Activated CD4-positive, CD25-positive, alpha-beta regulatory T cell (primary cell): ENCODE measurements around the gene HOXA3.

Source experiments
- DNase-seq, 4 experiments: peaks; one replicate each; lab custom pipeline; 2025; lab: John Stamatoyannopoulos, UW

HOXA3 gene

DNA sequence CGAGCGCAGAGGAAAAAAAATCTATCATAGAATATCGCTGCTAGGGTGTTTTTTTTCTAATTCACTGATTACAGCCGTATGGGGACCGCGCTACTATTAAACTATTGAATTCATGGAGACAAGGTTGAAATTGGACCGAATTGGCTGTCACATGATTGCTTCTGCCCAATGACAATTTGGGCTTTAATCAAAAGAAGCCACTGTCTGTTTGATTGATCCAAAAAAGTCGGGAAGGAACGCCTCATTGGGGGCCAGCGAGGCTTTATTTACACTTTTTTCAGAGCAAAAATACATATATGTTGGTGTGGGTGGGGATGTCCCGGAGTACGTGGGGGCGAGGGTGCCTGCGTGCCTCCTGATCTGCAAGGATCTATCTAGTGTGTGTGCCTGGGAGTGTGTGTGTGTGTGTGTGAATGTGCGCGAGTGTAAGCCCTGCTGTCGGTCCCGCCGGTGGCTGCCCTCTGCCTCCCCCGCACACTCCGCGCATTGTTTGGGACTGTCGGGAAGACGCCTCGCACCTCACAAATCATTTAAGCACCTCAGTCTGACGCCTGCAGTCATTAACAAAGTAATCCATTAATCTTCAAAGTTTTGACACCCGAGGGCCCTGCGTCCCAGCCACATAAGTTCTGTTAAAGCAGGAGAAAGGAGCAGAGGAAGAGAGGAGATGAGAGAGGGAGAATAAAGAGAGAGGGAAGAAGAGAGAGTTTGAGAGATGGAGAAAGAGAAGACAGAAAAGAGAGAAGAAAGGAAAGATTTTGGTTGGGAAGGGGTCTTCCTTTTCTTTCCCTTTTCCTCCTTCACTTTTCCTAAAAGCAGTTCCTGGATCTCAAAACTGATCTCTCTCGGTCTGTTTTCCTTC, 49.6 kb downstream of the HOXA3 start, which contains the start of gene HOXA2:
TSS of gene HOXA2 (minus strand) at position 103 of the 862 bp plus-strand sequence. CDS start 183 bp downstream, outside the sequence.
- DNase-seq = no peak

DNA sequence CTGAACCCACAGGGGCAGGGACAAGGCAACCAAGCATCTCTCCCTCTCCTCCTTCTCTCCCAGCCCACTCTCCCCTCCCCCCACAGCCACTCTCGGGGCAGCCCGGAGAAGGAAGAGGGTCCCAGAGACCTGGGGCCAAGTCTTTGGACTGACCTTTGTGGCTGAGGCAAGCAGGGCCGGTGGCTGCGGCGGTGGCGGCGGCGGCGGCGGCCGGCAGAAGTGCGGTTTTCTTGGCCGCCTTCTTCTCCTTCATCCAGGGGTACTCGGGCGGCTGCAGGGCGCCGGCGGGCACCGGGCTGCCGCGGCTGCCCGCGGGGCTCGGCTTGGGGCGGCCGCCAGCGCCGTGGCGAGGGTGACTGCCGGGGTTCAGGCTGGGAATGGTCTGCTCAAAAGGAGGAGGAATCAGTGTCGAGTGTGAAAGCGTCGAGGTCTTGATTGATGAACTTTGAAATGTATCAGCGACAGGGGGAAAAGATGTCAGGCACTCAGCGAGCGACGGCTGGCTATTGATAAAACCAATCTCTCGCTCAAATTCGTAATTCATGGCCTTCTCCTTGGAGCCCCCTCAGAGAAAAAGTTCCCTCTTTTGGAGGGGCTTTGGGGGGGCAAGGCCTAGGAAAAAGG, 50.3 kb downstream of the HOXA3 start:
- DNase-seq = no peak

DNA sequence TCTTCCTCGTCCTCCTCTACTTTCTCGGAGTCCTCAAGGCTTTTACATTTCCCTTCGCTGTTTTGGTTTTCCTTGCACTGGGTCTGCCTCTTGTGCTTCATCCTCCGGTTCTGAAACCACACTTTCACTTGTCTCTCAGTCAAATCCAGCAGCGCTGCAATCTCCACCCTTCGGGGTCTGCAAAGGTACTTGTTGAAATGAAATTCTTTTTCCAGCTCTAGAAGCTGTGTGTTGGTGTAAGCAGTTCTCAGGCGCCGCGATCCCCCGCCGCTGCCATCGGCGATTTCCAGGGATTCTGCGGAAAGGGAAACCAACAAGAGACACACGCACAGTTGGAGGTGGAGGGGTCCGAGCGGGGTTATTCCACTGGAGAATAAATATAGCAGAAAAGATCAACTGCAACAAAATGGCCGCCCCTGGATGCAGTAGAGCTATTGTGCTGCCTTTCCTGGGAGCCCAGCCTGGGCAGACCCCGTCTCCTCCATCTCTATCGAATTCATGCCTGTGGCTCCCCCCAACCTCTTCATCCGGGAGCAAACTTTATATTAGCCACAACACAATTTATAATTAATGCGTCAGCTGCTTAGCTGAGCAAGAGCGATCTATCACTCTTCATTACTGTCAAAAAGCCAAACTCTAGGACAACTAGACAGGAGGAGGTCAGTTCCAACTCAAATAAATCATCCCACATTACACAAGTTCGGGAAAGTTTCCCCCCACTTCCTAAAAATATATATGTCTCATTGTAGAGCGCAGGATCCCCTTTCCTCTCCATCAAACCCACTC, 51.0 kb downstream of the HOXA3 start:
- DNase-seq = no peak

DNA sequence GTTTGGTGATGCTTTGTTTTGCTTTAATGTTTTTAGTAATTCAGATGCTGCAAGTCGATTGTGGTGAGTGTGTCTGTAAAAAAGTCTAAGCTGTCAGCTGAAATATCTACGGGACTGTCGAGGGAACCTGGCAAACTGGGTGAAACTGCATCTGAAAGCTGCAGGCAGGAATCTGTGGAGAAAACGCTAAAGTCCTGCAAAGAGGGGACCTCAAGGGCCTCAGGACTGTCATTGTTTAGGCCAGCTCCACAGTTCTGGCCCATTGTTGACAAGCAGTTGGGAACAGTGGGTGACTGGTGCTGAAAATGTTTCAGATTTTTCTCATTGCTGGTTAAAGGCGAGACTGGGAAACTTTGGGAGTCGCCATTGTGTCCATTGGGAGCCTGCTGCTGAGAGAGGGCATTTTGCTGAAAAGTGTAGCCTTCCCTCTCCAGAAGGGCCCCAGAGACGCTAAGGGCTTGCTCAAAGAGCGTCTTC, 51.7 kb downstream of the HOXA3 start:
- DNase-seq = no peak

DNA sequence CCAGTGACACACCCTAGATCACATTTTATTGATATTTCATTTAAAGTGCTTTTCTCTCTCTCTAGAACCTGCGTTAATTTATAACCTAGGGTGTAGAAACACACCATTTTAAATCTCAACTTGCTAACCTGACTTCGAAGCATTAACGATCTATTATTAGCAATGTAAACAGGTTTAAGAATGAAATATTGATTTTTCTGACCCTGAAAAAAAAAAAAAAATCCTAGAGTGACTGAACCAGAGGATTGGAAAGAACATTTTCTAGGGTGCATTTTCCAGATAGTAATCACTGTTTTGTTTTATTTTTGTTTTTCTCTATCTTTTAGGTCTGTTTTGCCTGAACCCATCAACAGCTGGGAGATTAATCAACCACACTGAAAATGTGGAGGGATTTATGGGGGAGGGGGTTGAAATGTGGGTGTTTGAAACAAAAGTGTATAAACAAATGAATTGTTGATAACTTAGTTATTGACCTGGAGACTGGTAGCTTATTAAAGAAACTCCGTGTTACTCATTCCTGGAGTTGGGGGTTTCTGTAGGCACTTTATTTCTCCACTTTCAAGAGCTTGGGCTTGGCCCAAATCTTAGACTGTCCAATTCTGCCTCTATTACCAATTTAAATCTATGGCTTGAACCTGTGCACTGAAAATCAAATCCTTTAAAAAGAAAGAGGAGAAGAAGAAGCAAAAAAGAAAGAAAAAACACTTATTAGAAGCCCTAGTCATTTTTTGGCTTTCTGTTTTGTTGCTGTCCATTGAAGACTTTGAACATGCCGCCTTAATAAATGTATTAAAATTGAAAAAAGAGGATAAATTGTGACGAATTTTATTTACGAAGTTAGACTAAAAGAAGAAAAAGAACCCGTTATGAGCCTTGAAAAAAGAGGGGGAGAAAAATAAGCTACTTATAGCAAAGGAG, 52.7 kb downstream of the HOXA3 start:
- no peak for DNase-seq

DNA sequence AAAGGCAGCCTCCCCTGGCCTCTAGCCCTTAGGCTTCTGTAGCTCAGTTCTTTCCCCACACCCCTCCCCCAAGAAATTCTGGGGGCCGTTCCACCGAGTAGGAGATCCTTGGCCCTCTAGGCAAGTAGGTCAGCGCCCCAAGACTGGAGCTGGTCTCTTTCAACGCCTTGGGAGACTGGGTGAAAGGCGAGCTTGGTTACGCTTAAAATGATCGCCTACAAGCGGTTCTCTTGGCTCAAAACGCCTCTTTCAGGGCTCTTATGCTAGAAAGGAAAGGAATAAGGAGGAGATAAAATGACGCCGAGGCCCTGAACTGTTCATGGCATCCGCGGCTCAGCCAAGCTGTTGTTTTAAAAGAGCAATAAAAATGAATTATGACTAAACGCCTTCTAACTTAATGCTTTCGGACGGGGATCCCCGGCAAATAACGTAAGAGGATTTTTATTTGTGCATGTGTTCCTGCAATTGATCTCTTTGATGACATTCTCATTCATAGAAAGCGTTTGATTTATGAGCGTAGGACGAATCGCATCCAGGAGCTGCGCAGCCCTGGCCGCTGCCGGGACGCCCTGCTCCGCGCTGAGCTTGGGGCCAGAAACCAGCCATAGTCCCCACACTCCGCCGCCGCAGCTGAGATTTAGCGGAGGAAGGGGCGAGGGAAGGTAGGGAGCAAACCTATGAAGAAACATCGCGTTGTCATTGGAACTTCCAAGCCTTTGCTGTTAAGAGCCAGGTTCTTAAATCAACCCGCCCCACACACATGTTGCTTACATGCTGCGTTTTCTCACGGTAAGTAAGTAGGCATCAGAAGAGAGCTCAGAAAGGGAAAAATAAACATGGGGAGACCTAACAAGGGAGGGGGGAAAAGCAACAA, 53.6 kb downstream of the HOXA3 start:
- DNase-seq = no peak

DNA sequence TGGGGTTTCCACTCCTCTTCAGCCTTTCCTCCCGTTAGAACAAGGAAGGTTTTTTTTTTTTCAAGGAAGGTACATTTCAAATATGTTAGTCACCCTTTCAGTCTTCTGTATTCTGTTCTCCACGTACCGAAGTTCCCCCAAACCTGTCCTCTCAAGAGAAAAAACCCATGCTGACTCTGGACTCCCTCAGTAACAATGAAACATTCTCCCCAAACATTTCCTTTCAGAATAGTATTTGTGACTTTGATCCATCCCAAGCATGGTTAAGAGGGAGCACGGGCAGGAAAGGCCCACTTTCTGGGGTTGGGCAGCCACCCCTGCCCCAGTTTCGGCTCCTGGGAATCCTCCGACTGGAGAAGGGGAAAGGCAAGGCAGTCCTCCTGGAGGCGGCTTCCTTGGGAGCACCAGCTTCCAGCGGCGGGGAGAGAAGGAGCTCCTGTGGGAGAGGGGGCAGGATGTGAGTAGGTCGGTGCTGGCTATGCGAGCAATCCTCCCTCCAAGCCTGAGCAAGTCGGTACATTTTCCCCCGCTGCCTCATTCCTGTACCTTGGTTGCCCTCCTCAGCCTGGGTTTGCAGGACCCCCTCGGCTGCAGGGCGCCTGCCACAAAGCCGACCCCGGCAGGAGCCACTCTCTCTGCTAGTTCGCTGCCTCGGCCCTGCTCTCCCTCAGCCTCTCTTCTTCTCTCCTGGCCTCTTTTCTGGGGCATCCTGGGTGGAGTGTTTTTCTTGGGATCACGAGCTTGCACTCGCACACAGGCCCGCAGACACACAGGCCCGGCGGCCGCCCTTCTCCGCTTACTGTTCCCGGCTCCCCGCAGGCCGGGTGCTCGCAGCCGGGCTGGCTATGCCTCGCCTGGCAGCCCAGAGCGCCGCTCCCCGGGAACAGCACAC, 54.5 kb downstream of the HOXA3 start:
- DNase-seq = no peak

DNA sequence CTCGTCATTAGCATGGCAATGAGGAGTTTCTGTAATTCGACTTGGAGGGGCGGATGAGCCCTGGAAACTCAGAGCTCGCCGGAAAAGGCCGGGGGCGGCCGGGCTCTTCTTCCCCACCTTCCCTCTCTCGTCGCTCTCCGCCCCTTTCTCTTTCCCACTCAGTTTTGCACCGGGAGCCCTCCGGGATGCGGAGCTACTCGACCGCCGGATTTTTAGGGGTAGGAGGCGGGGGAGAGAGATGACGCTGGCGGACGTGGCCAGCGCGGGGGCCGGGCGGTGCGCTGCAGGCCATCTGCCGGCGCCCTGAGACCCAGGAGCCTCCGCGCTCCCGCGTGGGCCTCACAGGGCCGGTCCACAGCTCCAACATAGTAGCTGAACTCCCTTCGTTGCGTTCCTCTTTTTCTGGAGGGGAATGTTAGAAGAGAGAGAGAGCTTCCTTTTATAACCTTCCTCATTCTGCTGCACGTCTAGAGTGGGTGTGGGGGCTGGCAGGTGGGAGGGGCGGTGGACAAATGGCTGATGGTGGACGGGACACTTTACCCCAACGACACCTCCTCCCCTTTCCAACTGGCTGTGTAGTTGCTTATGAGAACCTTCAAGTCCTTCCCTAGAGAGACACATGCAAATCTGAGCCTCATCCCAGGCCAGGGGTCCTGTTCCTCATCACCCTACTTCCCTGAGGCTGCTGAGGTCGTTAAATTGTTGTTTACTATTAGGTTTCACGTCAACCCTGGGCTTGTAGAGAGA, 55.4 kb downstream of the HOXA3 start:
- no peak for DNase-seq

DNA sequence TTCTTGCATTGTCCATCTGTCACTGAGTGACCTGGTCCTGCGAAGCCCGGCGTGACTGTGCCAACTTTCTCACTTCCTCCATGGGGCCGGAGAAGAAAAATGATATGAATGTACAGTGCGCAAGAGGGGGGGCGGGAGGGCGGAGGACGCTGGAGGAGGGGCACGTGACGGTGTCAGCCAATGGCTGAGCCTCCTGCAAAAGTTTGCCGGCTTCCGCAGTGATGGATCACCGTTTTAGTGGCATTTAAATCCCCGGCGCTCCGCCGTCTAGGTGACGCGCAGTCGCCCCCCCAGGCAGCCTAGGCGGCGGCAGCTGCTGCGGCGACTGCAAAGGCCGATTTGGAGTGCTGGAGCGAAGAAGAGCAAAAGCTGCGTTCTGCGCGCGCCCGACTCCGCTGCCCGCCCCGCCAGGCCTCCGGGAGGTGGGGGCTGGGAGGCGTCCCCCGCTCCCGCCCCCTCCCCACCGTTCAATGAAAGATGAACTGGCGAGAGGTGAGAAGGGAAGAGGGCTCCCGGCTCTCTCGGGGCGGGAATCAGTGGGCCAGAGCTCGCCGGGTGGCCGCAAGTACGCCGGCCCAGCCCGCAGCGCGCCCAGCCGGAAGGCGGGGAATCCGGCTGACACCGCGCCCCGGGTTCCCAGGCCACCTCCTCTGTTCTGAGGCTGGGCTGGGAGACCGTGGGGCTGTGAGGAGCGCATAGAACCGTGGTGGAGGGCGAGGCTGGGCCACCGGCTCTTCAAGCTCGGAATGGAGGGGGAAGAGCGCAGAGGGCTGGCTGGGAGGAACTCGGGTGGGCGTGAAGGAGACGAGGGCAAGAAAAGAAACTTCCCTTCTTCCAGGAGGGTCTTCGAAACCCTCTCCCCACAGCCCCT, 56.3 kb downstream of the HOXA3 start, which contains the start of gene HOXA1:
TSS of gene HOXA1 (minus strand) at position 104 of the 871 bp plus-strand sequence. CDS start at position 16, 88 bp downstream.
- DNase-seq = peak; percentile 26 to 55 (median 42)

DNA sequence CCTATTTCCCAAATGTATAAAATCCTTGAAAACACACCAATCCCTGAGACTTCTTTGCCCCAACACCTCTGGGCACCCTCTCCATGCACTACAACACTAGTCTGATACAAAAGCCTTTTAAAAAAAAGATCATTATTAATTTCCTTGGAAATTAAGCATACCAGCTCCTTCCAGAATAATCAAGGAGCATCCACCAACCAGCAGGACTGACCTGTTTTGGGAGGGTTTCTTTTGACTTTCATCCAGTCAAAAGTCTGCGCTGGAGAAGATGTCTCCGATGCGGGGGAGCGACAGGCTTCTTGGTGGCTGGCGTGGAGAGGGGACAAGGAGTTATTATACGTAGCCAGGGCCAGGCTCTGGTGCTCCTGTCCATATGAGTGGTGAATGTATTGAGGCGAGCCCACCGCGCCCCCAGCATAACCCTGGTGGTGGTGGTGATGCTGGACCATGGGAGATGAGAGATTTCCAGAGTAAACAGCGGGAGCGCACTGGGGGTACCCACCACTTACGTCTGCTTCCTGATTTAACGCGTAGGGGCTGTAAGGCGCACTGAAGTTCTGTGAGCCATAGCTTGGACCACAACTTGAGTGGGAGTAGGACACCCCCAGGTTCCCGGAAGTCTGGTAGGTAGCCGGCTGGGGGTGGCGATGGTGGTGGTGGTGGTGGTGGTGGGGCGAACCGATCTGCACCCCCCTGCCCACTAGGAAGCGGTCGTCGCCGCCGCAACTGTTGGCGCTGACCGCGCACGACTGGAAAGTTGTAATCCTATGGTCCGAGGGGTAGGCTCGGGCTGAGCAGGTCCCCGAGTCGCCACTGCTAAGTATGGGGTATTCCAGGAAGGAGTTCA, 57.1 kb downstream of the HOXA3 start:
- DNase-seq = no peak

DNA sequence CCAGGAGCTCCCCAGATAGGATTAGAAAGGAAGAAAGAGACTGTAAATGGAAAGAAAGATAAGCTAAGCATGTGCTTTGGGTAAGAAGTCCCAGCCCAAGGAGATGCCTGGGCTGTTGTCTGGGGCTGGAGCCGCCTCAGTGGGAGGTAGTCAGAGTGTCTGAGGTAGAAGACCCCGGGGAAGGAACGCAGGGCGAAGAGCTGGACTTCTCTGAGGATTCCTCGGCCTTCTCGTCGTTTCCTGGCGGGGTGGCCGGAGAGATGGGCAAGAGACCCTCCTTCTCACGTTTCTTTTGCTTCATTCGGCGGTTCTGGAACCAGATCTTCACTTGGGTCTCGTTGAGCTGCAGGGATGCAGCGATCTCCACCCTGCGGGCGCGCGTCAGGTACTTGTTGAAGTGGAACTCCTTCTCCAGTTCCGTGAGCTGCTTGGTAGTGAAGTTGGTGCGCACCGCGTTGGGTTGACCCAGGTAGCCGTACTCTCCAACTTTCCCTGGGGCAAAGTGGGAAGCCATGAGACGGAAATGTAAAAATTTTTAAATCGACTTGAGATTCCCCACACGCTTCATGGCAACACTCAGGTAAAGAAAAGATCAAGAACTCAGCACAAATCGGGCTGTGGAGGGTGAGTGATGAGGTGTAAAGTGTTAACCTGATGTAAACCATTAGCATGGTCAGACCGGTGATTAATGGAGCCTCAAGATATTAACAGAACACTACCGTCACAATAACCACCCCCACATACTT, 57.9 kb downstream of the HOXA3 start:
- DNase-seq = no peak

DNA sequence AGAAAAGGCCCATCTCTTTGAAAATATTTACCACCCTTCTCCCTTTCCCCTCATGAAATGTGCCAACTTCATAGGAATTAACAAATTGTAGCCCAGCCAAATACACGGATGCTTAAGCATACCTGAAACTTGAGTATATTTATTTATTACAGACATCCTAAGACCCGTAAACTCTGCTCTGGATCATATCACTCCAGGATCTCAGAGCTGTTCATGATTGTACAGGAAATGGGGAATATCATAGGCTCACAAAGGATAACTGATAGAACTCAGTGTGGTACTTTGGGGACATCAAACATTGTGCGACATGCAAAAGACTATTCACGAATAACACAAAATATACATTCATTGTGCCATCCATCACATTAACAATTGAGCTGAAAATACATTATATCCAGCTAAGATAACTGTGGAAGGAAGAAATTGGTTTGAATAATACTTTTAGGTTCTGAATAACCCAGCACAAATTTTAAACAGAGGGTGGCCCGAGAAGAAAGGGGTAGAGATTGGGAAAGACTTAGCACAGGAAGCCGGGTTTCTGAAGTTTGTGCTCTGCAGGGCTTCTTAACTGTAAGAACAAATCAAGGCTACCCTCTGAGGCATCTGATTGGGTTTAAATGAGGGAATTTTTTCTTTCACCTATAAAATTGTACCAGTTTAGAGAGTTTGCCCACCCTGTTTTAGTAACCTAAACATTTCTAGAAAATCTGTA, 59.0 kb downstream of the HOXA3 start:
- no peak for DNase-seq

DNA sequence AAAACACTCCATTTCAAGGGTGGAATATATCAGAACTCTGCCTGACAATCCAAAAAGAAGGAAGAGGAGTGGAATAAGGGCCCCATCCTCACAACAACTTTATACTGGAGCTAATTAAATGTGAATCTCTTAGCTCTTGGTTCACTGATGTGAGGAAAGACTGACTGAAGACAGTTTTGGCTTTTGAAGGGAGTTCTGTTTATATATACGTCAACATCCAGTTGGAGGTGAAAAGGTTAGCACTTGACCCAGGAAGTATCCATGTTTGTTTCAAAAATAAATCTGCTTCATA, 59.6 kb downstream of the HOXA3 start:
- DNase-seq = no peak

DNA sequence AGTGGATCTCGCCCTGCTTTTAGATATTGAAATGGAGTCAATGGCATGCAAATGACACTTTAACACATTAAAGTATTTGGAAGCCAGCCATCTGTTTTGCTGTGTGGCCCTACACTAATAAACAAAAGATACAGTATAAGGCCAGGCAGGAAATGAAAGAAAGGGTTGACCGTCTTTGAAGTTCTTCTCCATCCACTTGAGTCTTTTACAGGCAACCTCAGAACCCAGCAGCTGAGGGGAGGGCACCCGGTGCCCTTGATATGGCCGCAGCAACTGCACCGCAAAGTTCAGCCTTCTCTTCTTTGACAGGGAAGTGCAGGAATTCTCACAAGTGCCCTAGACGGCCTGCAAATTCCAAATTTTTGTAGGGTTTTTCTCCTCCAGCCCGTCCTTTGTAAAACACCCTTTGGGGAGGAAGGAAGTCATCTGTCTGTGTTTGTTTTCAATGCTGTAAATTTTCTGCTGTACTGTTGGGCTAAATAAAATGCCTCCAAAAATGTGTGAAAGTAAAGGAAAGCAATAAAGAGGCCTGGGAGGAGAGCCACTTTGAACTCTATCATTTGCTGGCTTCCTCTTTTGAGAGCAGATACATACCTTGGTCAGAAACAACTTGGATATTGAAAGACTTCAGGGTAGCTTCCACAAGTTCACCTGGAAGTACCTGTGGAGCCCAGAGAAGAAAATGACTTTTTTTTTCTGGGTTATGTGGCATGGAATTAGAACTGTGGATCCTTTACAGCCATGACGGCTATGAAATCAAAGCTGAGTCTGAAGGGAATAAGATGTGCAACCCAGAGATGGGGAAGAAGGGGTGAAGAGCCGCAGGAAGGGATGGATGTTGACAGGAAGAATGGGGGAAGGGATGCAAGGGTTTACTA, 60.2 kb downstream of the HOXA3 start:
- no peak for DNase-seq
